B cell (primary cell): ENCODE data around the gene C6orf89. TPM values are rescaled to one million over a fixed set of nuclear protein-coding genes. Genes with fewer than 3 reads are reported as not detected.

Experiments used
- ATAC-seq: fragments of 200-7000 bp; cut with Tn5 transposase; one replicate; pipeline ENCODE4 v1.10.0; 2021; ENCODE audit warnings: low read depth, mild to moderate bottlenecking, moderate number of reproducible peaks, moderate library complexity
- CTCF ChIA-PET: fragments of 350-600 bp; sonication (Branson Sonifier 250); formaldehyde crosslinking; loops from one replicate; lab custom pipeline; 2021; ENCODE audit warnings: antibody characterized with exemption, inconsistent platforms; lab: Charles Lee
- POLR2A ChIA-PET: fragments of 350-600 bp; sonication (Branson Sonifier 250); formaldehyde crosslinking; loops from one replicate; lab custom pipeline; 2021; ENCODE audit warnings: antibody characterized with exemption; lab: Charles Lee
- DNase-seq: peaks from one replicate; pipeline ENCODE4 v3.0.0; 2013
- H2AFZ ChIP-seq: 2 replicates; pipeline ENCODE4 v1.6.1; 2012; ENCODE audit warnings: mild to moderate bottlenecking, low read depth, low read length; ENCODE audit not compliant: insufficient read depth, poor library complexity, severe bottlenecking
- H3K27ac ChIP-seq, 2 donors: 1 replicate in 1 of 2; 2 replicates in 1 of 2; pipeline ENCODE4 v1.5.1; 2012 to 2013; ENCODE audit warnings: low read length in 2 of 2, mild to moderate bottlenecking in 2 of 2, moderate library complexity in 1 of 2
- H3K27me3 ChIP-seq, 4 experiments: fragments of 200-600 bp in 1 of 4; sonication (generic) in 1 of 4; replicated peaks in 1 of 4; 1 replicate in 2 of 4; 2 replicates in 2 of 4; pipeline versions ENCODE4 v1.6.1 to v1.7.0; 2013 to 2016; ENCODE audit warnings: low read length in 3 of 4, mild to moderate bottlenecking in 2 of 4, mixed read lengths in 1 of 4, moderate library complexity in 1 of 4; ENCODE audit not compliant: insufficient read depth in 4 of 4, control insufficient read depth in 3 of 4; ENCODE audit errors: control extremely low read depth in 1 of 4
- H3K36me3 ChIP-seq, 2 experiments: replicated peaks in 1 of 2; 1 replicate in 1 of 2; 2 replicates in 1 of 2; pipeline versions ENCODE4 v1.6.1 to v1.7.1; 2013; ENCODE audit warnings: low read length in 1 of 2; ENCODE audit not compliant: insufficient read depth in 2 of 2, control insufficient read depth in 1 of 2; ENCODE audit errors: control extremely low read depth in 1 of 2, extremely low read depth in 1 of 2
- H3K4me1 ChIP-seq, 2 donors: fragments of 200-600 bp in 1 of 2; sonication (generic) in 1 of 2; 1 replicate in 1 of 2; 2 replicates in 1 of 2; pipeline versions ENCODE4 v1.5.1 to v1.6.1; 2013 to 2017; ENCODE audit warnings: low read length in 2 of 2; ENCODE audit not compliant: control insufficient read depth in 2 of 2, insufficient read depth in 2 of 2
- H3K4me2 ChIP-seq: replicated peaks from 2 replicates; pipeline ENCODE3; 2012; ENCODE audit warnings: mild to moderate bottlenecking, low read depth, low read length; ENCODE audit not compliant: poor library complexity, severe bottlenecking
- H3K4me3 ChIP-seq, 5 experiments: fragments of 200-600 bp in 1 of 5; sonication (generic) in 1 of 5; 1 replicate in 3 of 5; 2 replicates in 2 of 5; pipeline versions ENCODE4 v1.5.1 to v1.7.0; 2011 to 2016; ENCODE audit warnings: low read length in 4 of 5, mild to moderate bottlenecking in 4 of 5, low read depth in 2 of 5, control low read depth in 1 of 5, moderate library complexity in 1 of 5; ENCODE audit not compliant: insufficient read depth in 1 of 5; ENCODE audit errors: control extremely low read depth in 1 of 5, extremely low read depth in 1 of 5
- H3K79me2 ChIP-seq: fragments of 200-600 bp; sonication (generic); one replicate; pipeline ENCODE4 v1.6.0; 2016; ENCODE audit warnings: low read length; ENCODE audit not compliant: control insufficient read depth, insufficient read depth
- H3K9ac ChIP-seq: fragments of 200-600 bp; sonication (generic); 2 replicates; pipeline ENCODE4 v1.6.1; 2017; ENCODE audit warnings: mild to moderate bottlenecking, low read length, moderate library complexity
- H3K9me3 ChIP-seq, 3 donors: one replicate each; pipeline versions ENCODE4 v1.6.1 to v1.7.1; 2013; ENCODE audit warnings: low read length in 2 of 3; ENCODE audit not compliant: control insufficient read depth in 2 of 3, insufficient read depth in 1 of 3; ENCODE audit errors: control extremely low read depth in 1 of 3
- H4K20me1 ChIP-seq: 2 replicates; pipeline ENCODE4 v1.6.0; 2012; ENCODE audit warnings: mild to moderate bottlenecking, low read length; ENCODE audit not compliant: insufficient read depth, control insufficient read depth, poor library complexity, severe bottlenecking
- H3K27ac Mint-ChIP-seq: one replicate; pipeline ENCODE4 v1.8.0; 2021; ENCODE audit warnings: mixed read lengths
- H3K27me3 Mint-ChIP-seq: one replicate; pipeline ENCODE4 v1.8.0; 2021; ENCODE audit warnings: mixed read lengths
- H3K4me1 Mint-ChIP-seq: one replicate; pipeline ENCODE4 v1.8.0; 2021; ENCODE audit warnings: mixed read lengths
- H3K4me3 Mint-ChIP-seq: one replicate; pipeline ENCODE4 v1.8.0; 2021; ENCODE audit warnings: mixed read lengths
- H3K9me3 Mint-ChIP-seq: one replicate; pipeline ENCODE4 v1.8.0; 2022; ENCODE audit warnings: mixed read lengths; ENCODE audit not compliant: insufficient read depth
- EZH2 ChIP-seq: IDR thresholded peaks from 2 replicates; pipeline ENCODE4 v1.6.1; 2012; ENCODE audit warnings: borderline replicate concordance, low read depth, mild to moderate bottlenecking, moderate library complexity, low read length; ENCODE audit not compliant: insufficient read depth, poor library complexity, severe bottlenecking
- WGBS: methylation state at CpG from one replicate; pipeline ENCODE4 v1.1.5; 2013; ENCODE audit warnings: missing lambda C conversion rate; ENCODE audit not compliant: insufficient coverage; 5-methylcytosine and 5-hydroxymethylcytosine counted together
- intact Hi-C: fragments of 100-400 bp; cut with micrococcal nuclease; formaldehyde crosslinking; loops from one replicate; pipeline ENCODE4 v1.10.0; 2022
- polyA plus RNA-seq: library from polyadenylated mRNA; depleted of rRNA; stranded (reverse); fragments of >200 nt; gene quantifications from 2 replicates; pipeline ENCODE4 v1.2.3, GENCODE V29; 2012
- total RNA-seq, 2 donors: library from RNA; stranded (reverse); fragments of 120-200 nt in 1 of 2; gene quantifications; 1 replicate in 1 of 2; 2 replicates in 1 of 2; pipeline versions ENCODE4 v1.2.3 to v1.2.4, GENCODE V29; 2013 to 2022
- TF ChIP-seq, protein P1 (sequence below): fragments of 200-600 bp; IDR thresholded peaks from one replicate; pipeline ENCODE4 v1.8.0; 2022; ENCODE audit warnings: antibody characterized with exemption, mild to moderate bottlenecking

Gene C6orf89
- total and polyA plus RNA-seq, 2 donors (not counting 1 experiment from before 2014, with no cell fraction given): 13.0 to 35.3 TPM

DNA sequence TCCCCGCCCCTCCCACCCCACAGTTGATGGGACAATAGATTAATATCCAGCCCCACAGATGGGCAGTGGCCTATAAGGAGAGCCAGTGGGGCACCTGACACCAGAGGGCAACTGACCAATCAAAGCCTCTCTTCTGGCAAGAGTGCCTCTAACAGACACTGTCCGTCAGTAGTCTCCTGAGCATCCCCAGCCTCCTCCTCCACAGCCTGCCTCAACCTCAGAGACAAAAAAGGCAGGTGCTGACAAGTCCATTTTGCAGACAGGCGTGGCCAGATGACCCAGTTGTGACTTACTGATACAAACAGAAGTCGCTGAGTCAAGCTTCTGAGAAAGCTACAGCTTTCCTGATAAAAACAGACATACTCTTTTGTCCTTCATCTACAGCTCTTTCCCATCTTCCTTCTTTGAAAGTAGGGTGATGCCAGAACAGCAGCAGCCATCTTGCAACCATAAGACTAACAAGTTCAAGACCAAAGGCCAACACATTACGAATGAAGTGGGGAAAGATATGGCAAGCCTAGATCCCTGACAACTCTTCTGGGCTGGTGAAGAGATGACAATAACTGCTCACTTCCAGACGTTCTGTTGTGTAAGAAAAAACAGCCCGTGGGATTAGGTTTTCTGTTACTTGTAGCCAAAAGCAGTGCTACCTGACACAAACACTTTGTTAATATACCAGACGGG lies 23.4 kb upstream of the C6orf89 start:
- H2AFZ ChIP-seq: no peak overlapping the region
- ATAC-seq (no peak), DNase-seq (no peak)
- H3K27me3 Mint-ChIP-seq: no peaks in the 10 kb centered on the region
- 98% methylated on average over 6 of the region's 8 CpGs for WGBS
- TF ChIP-seq, protein P1, sequence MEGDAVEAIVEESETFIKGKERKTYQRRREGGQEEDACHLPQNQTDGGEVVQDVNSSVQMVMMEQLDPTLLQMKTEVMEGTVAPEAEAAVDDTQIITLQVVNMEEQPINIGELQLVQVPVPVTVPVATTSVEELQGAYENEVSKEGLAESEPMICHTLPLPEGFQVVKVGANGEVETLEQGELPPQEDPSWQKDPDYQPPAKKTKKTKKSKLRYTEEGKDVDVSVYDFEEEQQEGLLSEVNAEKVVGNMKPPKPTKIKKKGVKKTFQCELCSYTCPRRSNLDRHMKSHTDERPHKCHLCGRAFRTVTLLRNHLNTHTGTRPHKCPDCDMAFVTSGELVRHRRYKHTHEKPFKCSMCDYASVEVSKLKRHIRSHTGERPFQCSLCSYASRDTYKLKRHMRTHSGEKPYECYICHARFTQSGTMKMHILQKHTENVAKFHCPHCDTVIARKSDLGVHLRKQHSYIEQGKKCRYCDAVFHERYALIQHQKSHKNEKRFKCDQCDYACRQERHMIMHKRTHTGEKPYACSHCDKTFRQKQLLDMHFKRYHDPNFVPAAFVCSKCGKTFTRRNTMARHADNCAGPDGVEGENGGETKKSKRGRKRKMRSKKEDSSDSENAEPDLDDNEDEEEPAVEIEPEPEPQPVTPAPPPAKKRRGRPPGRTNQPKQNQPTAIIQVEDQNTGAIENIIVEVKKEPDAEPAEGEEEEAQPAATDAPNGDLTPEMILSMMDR: no peak
- no peak for TF ChIP-seq EZH2
- no peak overlapping the region for H3K9ac ChIP-seq
- peaks cover 6% of the 10 kb centered on the region for H4K20me1 ChIP-seq
- H3K79me2 ChIP-seq: peaks cover 58% of the 10 kb centered on the region
- no peaks in the 10 kb centered on the region for H3K9me3 Mint-ChIP-seq
- H3K27me3 ChIP-seq: no peaks in the 10 kb centered on the region
- H3K4me1 Mint-ChIP-seq: no peaks in the 10 kb centered on the region
- no peaks in the 10 kb centered on the region for H3K9me3 ChIP-seq
- CTCF ChIA-PET: interaction anchor here (5.2 kb wide), 1 partner anchor 11 kb away, joined by 29 read pairs; no protein-coding TSS in a partner anchor
- no peak overlapping the region for H3K27ac ChIP-seq
- H3K4me1 ChIP-seq: no peaks in the 10 kb centered on the region
- H3K4me3 Mint-ChIP-seq: no peak overlapping the region
- H3K27ac Mint-ChIP-seq: no peak overlapping the region
- intact Hi-C loops: no loop called here
- POLR2A ChIA-PET: no interaction called here
- H3K36me3 ChIP-seq: peaks cover 0 to 45% of the 10 kb centered on the region in 2 experiments
- no peak overlapping the region for H3K4me2 ChIP-seq
- H3K4me3 ChIP-seq: no peak overlapping the region

DNA sequence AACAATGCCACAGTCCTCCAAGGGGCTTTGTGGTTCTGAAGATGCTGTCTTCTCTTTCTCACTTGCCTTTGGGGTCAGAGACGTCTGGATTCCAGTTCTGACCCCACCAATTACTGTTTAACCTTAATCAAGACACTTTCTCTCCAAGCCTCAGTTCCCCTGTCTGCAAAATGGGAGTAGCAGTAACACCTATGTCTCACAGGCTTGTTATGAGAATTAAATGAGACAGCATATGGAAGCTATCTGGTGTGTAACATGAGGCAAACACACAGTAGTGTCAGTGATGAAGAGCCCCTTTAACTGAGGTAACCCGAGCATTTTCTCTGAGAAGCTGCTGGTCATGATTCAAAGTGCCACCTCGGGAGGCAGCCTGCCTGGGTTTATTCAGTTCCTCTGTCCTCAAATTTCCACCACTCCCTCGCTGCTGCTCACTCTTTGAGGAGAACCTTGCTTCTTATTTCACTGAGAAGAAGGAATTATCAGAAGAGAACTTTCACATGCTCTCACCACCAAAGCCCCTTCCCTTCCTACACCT lies 22.8 kb upstream of the C6orf89 start:
- ATAC-seq: no peak
- CTCF ChIA-PET: interaction anchor here (2.2 to 5.2 kb wide), 2 partner anchors 12 to 155 kb away, joined by 6 to 29 read pairs; no protein-coding TSS in a partner anchor
- no peak overlapping the region for H3K27ac Mint-ChIP-seq

More for the DNA sequence above, 22.8 kb upstream of the C6orf89 start:
- Histone ChIP-seq H3K9me3 (no peaks in the 10 kb centered on the region), H3K4me1 (no peaks in the 10 kb centered on the region), H3K9ac (no peak overlapping the region), H3K4me2 (no peak overlapping the region), H2AFZ (no peak overlapping the region), H3K79me2 (peaks cover 64% of the 10 kb centered on the region), H4K20me1 (peaks cover 6% of the 10 kb centered on the region), H3K27me3 (no peaks in the 10 kb centered on the region), H3K4me3 (no peak overlapping the region), H3K36me3 (peaks cover 2 to 50% of the 10 kb centered on the region in 2 experiments), H3K27ac (no peak overlapping the region)
- no peak overlapping the region for H3K4me3 Mint-ChIP-seq
- no peaks in the 10 kb centered on the region for H3K27me3 Mint-ChIP-seq
- intact Hi-C loops: no loop called here
- no peak for TF ChIP-seq EZH2
- TF ChIP-seq, protein P1: no peak
- H3K9me3 Mint-ChIP-seq: no peaks in the 10 kb centered on the region
- WGBS: 90% methylated on average over 4 of the region's 4 CpGs
- DNase-seq: no peak
- POLR2A ChIA-PET: no interaction called here
- peaks cover 1% of the 10 kb centered on the region for H3K4me1 Mint-ChIP-seq
